Activated CD4-positive, alpha-beta memory T cell treated with anti-CD3 and anti-CD28 coated beads for 36 hours (primary cell): Measurements from ENCODE around the gene RPS2. TPM values are rescaled to one million over a fixed set of nuclear protein-coding genes. Genes with fewer than 3 reads are reported as not detected.

Experiments
- CTCF ChIA-PET: fragments of 350-600 bp; sonication (Branson Sonifier 250); formaldehyde crosslinking; loops from one replicate; lab custom pipeline; 2021; ENCODE audit warnings: antibody characterized with exemption, inconsistent platforms; lab: Charles Lee
- POLR2A ChIA-PET: fragments of 350-600 bp; sonication (Branson Sonifier 250); formaldehyde crosslinking; loops from one replicate; lab custom pipeline; 2021; ENCODE audit warnings: antibody characterized with exemption; lab: Charles Lee
- DNase-seq: peaks from one replicate; pipeline ENCODE4 v3.0.0-alpha.2; 2020
- H3K27ac Mint-ChIP-seq: one replicate; pipeline ENCODE4 v1.8.0; 2021; ENCODE audit warnings: mixed read lengths
- H3K27me3 Mint-ChIP-seq: one replicate; pipeline ENCODE4 v1.8.0; 2021; ENCODE audit warnings: mixed read lengths
- H3K36me3 Mint-ChIP-seq: one replicate; pipeline ENCODE4 v1.8.0; 2021; ENCODE audit warnings: mixed read lengths
- H3K4me1 Mint-ChIP-seq: one replicate; pipeline ENCODE4 v1.8.0; 2021; ENCODE audit warnings: low read depth, mixed read lengths
- H3K4me3 Mint-ChIP-seq: one replicate; pipeline ENCODE4 v1.8.0; 2021; ENCODE audit warnings: mild to moderate bottlenecking, mixed read lengths
- H3K9me3 Mint-ChIP-seq: one replicate; pipeline ENCODE4 v1.8.0; 2021; ENCODE audit warnings: mixed read lengths
- intact Hi-C: fragments of 100-400 bp; cut with micrococcal nuclease; formaldehyde crosslinking; loops from one replicate; pipeline ENCODE4 v1.15.1; 2023
- total RNA-seq, 2 experiments: library from RNA; stranded (reverse); gene quantifications; one replicate each; pipeline ENCODE4 v1.2.3, GENCODE V29; 2021

Gene RPS2
- total RNA-seq, 2 experiments from 2014 or later = 5,123 to 5,136 TPM

DNA sequence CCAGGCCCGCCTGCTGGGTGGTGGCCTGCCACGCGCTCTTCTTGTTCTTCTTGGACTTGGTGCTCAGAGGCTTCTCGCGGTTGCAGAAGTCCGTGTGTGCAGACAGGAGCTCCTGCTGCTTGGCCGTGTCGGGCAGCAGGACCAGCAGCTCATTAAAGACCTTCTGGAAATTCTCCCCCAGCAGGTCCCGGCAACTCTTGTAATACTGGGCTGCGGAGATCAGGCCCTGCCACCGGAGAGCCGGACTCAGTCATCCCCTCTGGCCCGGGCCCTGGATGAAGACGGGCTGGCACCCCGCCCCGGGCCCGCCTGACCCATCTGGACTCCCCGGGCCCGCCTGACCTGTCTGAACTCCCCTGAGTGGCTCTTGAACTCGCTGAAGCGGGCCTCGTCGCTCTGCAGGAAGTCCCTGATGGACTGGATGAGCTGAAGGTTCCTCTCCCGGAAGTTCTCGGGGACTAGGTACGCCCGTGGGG is 33.8 kb upstream of the RPS2 start:
- H3K27me3 Mint-ChIP-seq = no peaks in the 10 kb centered on the region
- peaks cover 24% of the 10 kb centered on the region for H3K36me3 Mint-ChIP-seq
- H3K27ac Mint-ChIP-seq = no peak overlapping the region
- ChIA-PET POLR2A (no interaction called here), CTCF (interaction anchor here (0.7 kb wide), 1 partner anchor 8 kb away, joined by 3 read pairs; no protein-coding TSS in a partner anchor)
- no peaks in the 10 kb centered on the region for H3K9me3 Mint-ChIP-seq
- intact Hi-C loops = no loop called here
- peaks cover 12% of the 10 kb centered on the region for H3K4me1 Mint-ChIP-seq
- no peak for DNase-seq
- H3K4me3 Mint-ChIP-seq = no peak overlapping the region

DNA sequence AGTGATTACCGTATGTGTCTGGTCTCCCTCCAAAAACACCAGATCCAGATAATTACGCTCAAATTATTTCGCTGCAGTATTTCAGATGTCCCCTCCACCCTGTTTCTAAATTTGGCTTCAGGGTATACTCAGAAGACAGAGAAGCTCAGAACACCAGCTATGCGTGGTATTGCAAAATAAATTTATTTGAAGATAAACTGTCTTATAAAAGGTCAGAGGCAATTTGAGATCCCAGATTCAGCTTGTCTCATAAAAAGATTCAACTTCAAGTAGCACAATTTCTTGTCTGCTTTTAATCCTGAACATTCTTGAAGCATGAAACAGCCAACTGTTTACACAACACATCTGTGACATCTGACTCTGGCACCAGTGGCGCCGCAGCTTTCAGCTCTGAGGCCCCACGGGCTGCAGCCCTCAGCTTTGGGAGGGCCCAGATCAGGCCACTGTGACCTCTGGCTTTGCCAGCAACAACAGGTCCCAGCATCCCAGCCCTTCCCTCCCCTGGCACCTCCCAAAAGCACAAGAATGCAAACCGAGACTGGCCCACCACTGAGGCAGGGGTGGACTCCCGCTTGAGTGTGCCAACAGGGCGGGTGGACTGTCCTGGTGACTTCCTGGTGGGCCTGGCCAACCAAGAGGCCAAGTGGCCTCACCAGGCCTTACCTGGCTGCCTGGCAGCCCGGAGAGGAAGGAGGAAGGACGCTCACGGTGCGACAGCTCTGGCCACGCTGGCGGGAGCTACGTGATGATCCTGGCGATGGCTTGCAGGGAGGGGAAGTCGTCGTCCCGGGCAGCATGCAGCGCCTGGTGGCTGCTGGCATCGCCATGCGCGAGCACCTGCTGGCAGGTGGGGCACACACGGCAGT is 33.1 kb upstream of the RPS2 start:
- H3K4me1 Mint-ChIP-seq = peaks cover 14% of the 10 kb centered on the region

DNA sequence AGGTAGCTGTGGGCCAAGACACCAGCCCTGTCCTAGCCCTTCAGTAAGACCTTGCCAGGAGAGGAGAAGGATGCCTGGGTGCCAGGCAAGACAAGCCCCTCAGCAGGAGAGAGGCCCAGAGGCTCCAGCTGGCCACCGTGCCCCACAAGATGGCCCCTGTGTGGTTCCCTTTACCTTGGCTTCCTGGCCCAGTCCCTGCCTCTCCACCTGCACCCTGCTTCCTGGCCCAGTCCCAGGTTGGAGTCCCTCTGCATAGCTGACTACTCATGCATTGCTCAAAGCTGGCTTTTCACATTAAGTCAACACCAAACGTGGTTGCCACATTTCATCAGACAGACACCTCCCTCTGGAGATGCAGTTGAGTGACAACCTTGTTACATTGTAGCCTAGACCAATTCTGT is 29.1 kb upstream of the RPS2 start:
- Mint-ChIP-seq H3K9me3 (no peaks in the 10 kb centered on the region), H3K4me1 (peaks cover 25% of the 10 kb centered on the region), H3K36me3 (peaks cover 9% of the 10 kb centered on the region), H3K27me3 (peaks cover 10% of the 10 kb centered on the region), H3K4me3 (no peak overlapping the region), H3K27ac (peak overlapping the region; percentile 45)
- ChIA-PET CTCF (interaction anchor here (1.3 to 1.8 kb wide), 3 partner anchors 9 to 147 kb away, joined by 4 to 15 read pairs (median 4); no protein-coding TSS in a partner anchor), POLR2A (interaction anchor here (0.6 to 1.0 kb wide), 2 partner anchors 29 to 412 kb away, joined by 3 read pairs; partner anchors contain the start of gene RPS2)
- DNase-seq = peak; percentile 72
- intact Hi-C loops = loop anchor here (2.0 kb wide), 2 partner anchors 15 to 29 kb away; partner anchors contain the start of genes RPS2 and ZNF598

More for the DNA sequence above, 33.1 kb upstream of the RPS2 start:
- no peaks in the 10 kb centered on the region for H3K27me3 Mint-ChIP-seq
- no peak overlapping the region for H3K4me3 Mint-ChIP-seq
- DNase-seq = no peak
- ChIA-PET POLR2A (no interaction called here), CTCF (interaction anchor here (0.7 to 1.0 kb wide), 2 partner anchors 7 to 215 kb away, joined by 3 read pairs; partner anchors contain the start of genes NUBP2 and SPSB3)
- peaks cover 24% of the 10 kb centered on the region for H3K36me3 Mint-ChIP-seq
- H3K9me3 Mint-ChIP-seq = no peaks in the 10 kb centered on the region
- intact Hi-C loops = no loop called here
- H3K27ac Mint-ChIP-seq = no peak overlapping the region

DNA sequence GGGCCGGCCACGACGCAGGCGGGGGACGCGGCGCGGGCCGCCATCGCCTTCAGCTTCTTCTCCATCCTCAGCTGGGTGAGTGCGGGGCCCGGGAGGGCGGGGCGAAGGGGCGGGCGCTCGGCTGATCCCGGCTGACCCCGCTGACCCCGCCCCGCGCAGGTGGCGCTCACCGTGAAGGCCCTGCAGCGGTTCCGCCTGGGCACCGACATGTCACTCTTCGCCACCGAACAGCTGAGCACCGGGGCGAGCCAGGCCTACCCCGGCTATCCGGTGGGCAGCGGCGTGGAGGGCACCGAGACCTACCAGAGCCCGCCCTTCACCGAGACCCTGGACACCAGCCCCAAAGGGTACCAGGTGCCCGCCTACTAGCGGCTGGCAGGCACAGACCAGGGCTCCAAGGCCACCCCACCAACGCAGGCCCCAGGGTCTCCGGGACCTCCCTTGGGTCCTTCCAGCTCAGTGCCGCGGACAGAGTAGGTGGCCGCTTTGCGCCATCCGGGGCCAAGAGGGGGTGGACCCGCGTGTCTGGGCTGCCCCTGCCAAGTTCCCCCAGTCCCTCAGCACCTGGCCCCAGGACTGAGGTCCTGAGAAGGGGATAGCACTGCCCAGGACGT is 28.2 kb upstream of the RPS2 start:
- CTCF ChIA-PET = interaction anchor here (1.5 to 1.8 kb wide), 2 partner anchors 10 to 11 kb away, joined by 4 to 15 read pairs; no protein-coding TSS in a partner anchor
- intact Hi-C loops = loop anchor here (1.0 to 2.0 kb wide), 4 partner anchors 9 to 34 kb away; partner anchors contain the start of genes GFER, NDUFB10, RPS2 and ZNF598
- H3K27me3 Mint-ChIP-seq = peaks cover 12% of the 10 kb centered on the region
- H3K27ac Mint-ChIP-seq = no peak overlapping the region
- H3K9me3 Mint-ChIP-seq = no peaks in the 10 kb centered on the region
- no peak overlapping the region for H3K4me3 Mint-ChIP-seq
- POLR2A ChIA-PET = interaction anchor here (2.6 to 2.8 kb wide), 3 partner anchors 21 to 162 kb away, joined by 8 to 25 read pairs (median 10); partner anchors contain the start of genes RPS2, TBL3 and TRAF7
- no peak for DNase-seq
- H3K4me1 Mint-ChIP-seq = peaks cover 25% of the 10 kb centered on the region
- H3K36me3 Mint-ChIP-seq = peaks cover 5% of the 10 kb centered on the region

DNA sequence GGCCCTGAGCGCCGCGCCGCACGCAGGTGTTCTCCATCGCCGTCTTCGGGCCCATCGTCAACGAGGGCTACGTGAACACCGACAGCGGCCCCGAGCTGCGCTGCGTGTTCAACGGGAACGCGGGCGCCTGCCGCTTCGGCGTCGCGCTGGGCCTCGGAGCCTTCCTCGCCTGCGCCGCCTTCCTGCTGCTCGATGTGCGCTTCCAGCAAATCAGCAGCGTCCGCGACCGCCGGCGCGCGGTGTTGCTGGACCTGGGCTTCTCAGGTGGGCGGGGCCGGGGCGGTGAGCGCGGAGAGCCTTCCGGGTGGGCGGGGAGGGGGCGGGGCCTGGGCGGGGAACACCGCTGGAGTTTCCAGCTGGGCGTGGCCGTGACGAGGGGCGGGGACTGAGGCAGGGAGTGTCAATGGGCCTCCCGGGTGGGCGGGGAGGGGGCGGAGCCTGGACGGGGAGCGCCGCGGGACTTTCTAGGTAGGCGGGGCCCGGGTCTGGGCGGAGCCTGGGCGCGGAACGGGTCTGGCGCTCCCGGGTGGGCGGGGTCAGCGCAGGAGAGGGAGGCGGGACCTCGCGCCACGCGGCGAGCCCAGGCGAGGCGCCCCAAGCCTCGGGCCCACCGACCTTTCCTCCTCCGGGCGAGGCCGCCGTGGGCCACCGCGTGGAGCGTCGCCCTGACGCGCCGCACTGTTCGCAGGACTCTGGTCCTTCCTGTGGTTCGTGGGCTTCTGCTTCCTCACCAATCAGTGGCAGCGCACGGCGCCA is 27.5 kb upstream of the RPS2 start:
- Mint-ChIP-seq H3K4me1 (peaks cover 25% of the 10 kb centered on the region), H3K27me3 (peaks cover 12% of the 10 kb centered on the region), H3K36me3 (peaks cover 2% of the 10 kb centered on the region), H3K4me3 (peak overlapping the region; percentile 71), H3K27ac (no peak overlapping the region), H3K9me3 (no peaks in the 10 kb centered on the region)
- CTCF ChIA-PET = interaction anchor here (1.5 to 2.8 kb wide), 2 partner anchors 11 to 12 kb away, joined by 4 to 18 read pairs; no protein-coding TSS in a partner anchor
- DNase-seq = peak; percentile 99
- intact Hi-C loops = loop anchor here (1.0 to 2.0 kb wide), 4 partner anchors 8 to 33 kb away; partner anchors contain the start of genes GFER, NDUFB10, RPS2 and ZNF598
- POLR2A ChIA-PET = interaction anchor here (1.6 to 2.8 kb wide), 4 partner anchors 17 to 163 kb away, joined by 4 to 25 read pairs (median 9); partner anchors contain the start of genes RPS2, TBL3 and TRAF7

DNA sequence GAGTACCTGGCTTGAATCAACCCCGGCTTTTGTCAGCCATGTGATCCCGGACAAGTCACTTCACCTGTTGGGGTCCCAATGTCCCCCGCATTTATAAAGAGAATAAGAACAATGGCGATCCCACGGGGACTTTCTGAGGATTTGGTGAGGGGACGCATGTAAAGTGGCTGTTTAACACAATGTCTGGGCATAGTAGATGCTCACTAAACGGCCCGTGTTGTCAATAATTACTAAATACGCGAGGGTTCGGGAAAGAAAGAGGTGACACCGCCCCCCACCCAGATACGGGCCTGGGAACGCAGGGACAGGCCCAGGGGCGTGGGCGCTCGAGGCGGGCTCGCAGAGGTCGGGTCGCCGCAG is 26.9 kb upstream of the RPS2 start:
- H3K27ac Mint-ChIP-seq = peak overlapping the region; percentile 49
- H3K27me3 Mint-ChIP-seq = peaks cover 12% of the 10 kb centered on the region
- CTCF ChIA-PET = interaction anchor here (0.9 to 2.8 kb wide), 2 partner anchors 12 to 27 kb away, joined by 3 to 18 read pairs; partner anchors contain the start of gene RPS2
- peaks cover 4% of the 10 kb centered on the region for H3K36me3 Mint-ChIP-seq
- H3K4me3 Mint-ChIP-seq = peak overlapping the region; percentile 71
- POLR2A ChIA-PET = interaction anchor here (1.1 to 2.8 kb wide), 6 partner anchors 10 to 164 kb away, joined by 3 to 25 read pairs (median 6); partner anchors contain the start of genes NOXO1, RPS2, TBL3 and TRAF7
- no peak for DNase-seq
- intact Hi-C loops = no loop called here
- peaks cover 25% of the 10 kb centered on the region for H3K4me1 Mint-ChIP-seq
- H3K9me3 Mint-ChIP-seq = no peaks in the 10 kb centered on the region

DNA sequence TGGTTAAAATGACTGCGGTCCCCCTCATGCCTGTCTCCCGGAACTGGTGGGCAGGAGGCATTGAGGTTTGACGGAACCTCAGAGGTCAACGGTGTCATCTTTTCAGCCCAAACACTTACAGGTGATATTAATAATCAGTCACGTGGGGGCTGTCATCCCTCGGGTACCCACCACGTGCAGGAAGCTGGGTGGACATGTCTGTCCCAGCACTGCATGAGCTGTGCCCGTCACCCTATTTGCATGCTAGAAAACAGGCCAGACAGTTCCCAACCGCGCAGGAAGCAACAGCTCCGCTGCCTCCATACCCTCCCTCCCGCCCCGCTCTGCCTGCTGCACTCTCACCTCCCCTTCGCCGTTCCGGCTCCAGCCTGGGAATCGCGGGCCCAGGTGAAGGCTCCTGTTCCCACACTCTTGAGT is 26.5 kb upstream of the RPS2 start:
- Mint-ChIP-seq H3K9me3 (no peaks in the 10 kb centered on the region), H3K27ac (peak overlapping the region; percentile 49), H3K4me3 (peak overlapping the region; percentile 71), H3K36me3 (peaks cover 4% of the 10 kb centered on the region), H3K4me1 (peaks cover 23% of the 10 kb centered on the region), H3K27me3 (peaks cover 12% of the 10 kb centered on the region)
- ChIA-PET CTCF (interaction anchor here (0.9 to 2.8 kb wide), 3 partner anchors 7 to 26 kb away, joined by 3 to 18 read pairs (median 3); partner anchors contain the start of gene RPS2), POLR2A (interaction anchor here (1.1 to 2.8 kb wide), 6 partner anchors 9 to 164 kb away, joined by 3 to 25 read pairs (median 6); partner anchors contain the start of genes NOXO1, RPS2, TBL3 and TRAF7)
- intact Hi-C loops = no loop called here
- DNase-seq = peak; percentile 76

DNA sequence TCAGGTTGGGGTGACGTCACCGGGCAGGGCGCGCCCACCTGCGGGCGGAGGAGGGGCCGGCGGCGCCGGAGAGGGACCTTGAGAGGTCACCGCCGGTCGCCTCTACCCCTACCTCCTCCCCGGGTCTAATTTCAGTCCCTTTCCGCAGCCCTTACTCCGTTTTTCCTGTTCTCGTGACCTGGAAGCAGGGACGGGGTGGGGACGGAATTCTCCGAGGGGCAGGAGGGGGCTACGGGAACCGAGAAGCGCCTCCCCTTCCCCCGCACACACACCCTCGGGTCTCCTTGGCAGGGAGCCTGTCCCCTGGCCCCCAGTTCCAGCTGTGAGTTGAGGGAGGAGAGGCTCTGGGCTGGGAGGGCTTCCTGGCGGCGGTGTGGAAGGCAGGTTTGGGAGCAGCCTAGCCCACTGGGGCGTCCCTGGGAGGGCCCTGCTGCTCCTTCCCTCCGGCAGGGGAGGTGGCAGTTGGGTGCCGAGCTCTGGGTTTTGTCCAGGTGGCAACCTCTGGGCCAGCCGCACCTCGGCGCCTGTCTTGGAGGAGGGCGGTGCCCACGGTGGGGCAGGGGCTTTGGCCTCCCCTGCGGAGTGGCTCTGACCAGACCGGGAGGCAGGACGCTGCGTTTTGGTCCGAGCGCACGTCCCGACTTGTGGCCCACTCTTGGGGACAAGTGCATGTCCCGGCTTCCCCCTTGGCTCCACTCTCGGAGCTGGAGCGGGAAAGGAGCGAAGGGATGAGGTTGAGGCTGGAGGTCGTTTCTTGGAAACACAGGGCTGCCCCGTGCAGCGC is 25.9 kb upstream of the RPS2 start:
- intact Hi-C loops = no loop called here
- Mint-ChIP-seq H3K9me3 (no peaks in the 10 kb centered on the region), H3K4me3 (peak overlapping the region; percentile 71), H3K27ac (peak overlapping the region; percentile 49), H3K36me3 (peaks cover 4% of the 10 kb centered on the region), H3K4me1 (peaks cover 22% of the 10 kb centered on the region), H3K27me3 (peaks cover 12% of the 10 kb centered on the region)
- POLR2A ChIA-PET = interaction anchor here (1.1 to 2.8 kb wide), 6 partner anchors 8 to 165 kb away, joined by 3 to 25 read pairs (median 6); partner anchors contain the start of genes NOXO1, RPS2, TBL3 and TRAF7
- CTCF ChIA-PET = interaction anchor here (0.9 to 2.8 kb wide), 3 partner anchors 8 to 26 kb away, joined by 3 to 18 read pairs (median 3); partner anchors contain the start of gene RPS2
- DNase-seq = peak; percentile 67

DNA sequence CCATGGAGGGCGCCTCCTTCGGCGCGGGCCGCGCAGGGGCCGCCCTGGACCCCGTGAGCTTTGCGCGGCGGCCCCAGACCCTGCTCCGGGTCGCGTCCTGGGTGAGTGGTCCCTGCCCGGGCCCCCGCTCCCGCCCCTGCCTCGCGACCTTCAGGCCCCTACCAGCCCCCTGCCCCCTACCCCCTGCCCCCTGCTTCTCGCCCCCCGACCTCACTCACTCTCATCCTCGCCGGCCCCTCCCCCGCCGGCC is 25.4 kb upstream of the RPS2 start:
- POLR2A ChIA-PET = interaction anchor here (0.8 to 2.8 kb wide), 3 partner anchors 13 to 25 kb away, joined by 3 to 25 read pairs (median 10); partner anchors contain the start of genes RPS2 and TBL3
- Mint-ChIP-seq H3K27me3 (peaks cover 12% of the 10 kb centered on the region), H3K9me3 (no peaks in the 10 kb centered on the region), H3K27ac (no peak overlapping the region), H3K36me3 (peaks cover 4% of the 10 kb centered on the region), H3K4me3 (no peak overlapping the region), H3K4me1 (peaks cover 27% of the 10 kb centered on the region)
- CTCF ChIA-PET = interaction anchor here (1.0 to 2.8 kb wide), 2 partner anchors 8 to 14 kb away, joined by 3 to 18 read pairs; no protein-coding TSS in a partner anchor
- DNase-seq = no peak
- intact Hi-C loops = no loop called here
